GM12801 (cell line): ENCODE data around the gene RTL1.

ENCODE experiments used
- CTCF ChIP-seq: IDR thresholded peaks from one replicate; pipeline ENCODE4 v1.5.1; 2011; ENCODE audit warnings: control low read depth; ENCODE audit not compliant: insufficient read length; ENCODE audit errors: extremely low read depth

The RTL1 gene

GRCh38 chr14:100860556-100861187 is 42.9 kb downstream of the RTL1 start:
- TF ChIP-seq CTCF: no peak

- no peak for TF ChIP-seq CTCF
These were observed 43.7 kb downstream of the RTL1 start for GRCh38 chr14:100859781-100860180.

- TF ChIP-seq CTCF: no peak
These were observed 44.7 kb downstream of the RTL1 start for GRCh38 chr14:100858838-100859220.

- no peak for TF ChIP-seq CTCF
These were observed 45.3 kb downstream of the RTL1 start for GRCh38 chr14:100857923-100858837.

GRCh38 chr14:100857233-100857922 is 46.1 kb downstream of the RTL1 start:
- TF ChIP-seq CTCF: no peak

GRCh38 chr14:100856056-100856950 is 47.2 kb downstream of the RTL1 start:
- TF ChIP-seq CTCF: no peak
